ENCODE measurements around the gene KRTAP4-11.

DNA sequence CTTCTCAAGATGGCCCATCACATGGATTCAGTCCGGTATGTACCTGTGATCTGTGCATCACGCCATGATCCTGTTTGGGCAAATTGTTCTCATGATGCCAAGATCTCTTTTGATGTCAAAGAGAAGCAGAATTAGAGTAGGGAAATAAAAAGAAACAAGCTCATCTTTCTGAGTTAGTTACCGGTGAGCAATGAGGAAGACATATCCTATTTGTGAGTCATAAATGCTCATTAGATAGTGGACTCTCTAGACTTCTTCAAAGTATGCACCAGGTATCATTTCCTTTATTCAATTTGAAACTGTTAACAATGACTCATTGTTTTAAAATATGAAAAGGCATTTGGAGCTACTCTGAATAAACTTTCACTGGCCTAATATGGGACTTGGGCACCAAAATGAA is 13.8 kb upstream of the KRTAP4-11 start:
- no peak for TF ChIP-seq POLR2AphosphoS5 (IDR thresholded peaks at IDR 0.05; ENCODE audit: low read depth, low read length)
- TF ChIP-seq POLR2A (IDR thresholded peaks at IDR 0.05; ENCODE audit: low read depth, low read length), result no peak
- no peak for TF ChIP-seq TAF1 (IDR thresholded peaks at IDR 0.05; ENCODE audit: low read depth, low read length)
- no peak for TF ChIP-seq POU2F2 (IDR thresholded peaks at IDR 0.05; ENCODE audit: low read depth, low read length)

Data from GM12891 (cell line).